ENCODE results near the gene MACROD1. TPM values are rescaled to one million over a fixed set of nuclear protein-coding genes. Genes with fewer than 3 reads are reported as not detected.

MACROD1 gene
- polyA plus RNA-seq, 1 donor (not counting 4 experiments of a cell fraction or from before 2014, with no cell fraction given) = 4.6 TPM

DNA sequence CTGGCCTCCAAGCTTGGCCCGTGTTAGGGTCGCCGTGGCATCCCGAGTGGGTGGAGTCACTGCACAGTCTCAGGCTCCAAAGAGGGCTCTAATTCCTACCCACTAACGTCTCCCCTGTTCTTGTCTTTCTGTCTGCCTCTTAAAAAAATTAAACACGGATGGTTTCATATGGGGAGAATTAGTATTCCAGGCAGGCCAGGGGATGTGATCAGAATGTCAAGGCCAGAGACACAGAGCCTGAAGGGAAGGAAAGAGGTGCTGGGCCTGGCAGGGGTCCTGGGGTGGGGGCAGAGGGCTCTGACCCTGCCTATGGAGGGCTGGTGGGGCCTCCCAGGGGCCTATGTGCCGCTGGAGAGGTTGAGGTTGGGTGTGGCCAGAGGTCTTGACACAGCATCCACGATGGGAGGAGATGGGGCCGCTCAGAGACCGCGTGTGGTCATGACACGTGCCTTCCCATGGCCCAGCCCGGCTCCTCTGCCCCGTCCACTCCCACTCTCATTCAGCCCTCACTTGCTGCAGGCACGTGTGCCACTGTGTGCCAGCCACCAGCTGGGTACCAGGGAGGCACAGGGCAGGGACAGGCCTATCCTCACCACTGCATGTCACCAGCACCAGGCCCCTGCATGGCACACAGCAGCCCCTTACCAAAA is 73.7 kb downstream of the MACROD1 start:
- no peak overlapping the region for H2AFZ ChIP-seq (ENCODE audit: control insufficient read depth, low read length)
- no peak overlapping the region for H3K27ac ChIP-seq (ENCODE audit: control insufficient read depth, insufficient read depth, low read length)
- no peaks in the 10 kb centered on the region for H3K9me1 ChIP-seq (ENCODE audit: control insufficient read depth, extremely low read depth, insufficient read depth, low read length)
- H3K36me3 ChIP-seq (ENCODE audit: control insufficient read depth in 2 of 2, extremely low read depth in 1 of 2, insufficient read depth in 2 of 2, low read length in 2 of 2) = no peaks in the 10 kb centered on the region
- H3K4me3 ChIP-seq (ENCODE audit: control insufficient read depth in 2 of 3, extremely low read depth in 1 of 3, insufficient read depth in 2 of 3, low read depth in 1 of 3, low read length in 3 of 3) = no peak overlapping the region
- peaks cover 9% of the 10 kb centered on the region for H3K4me1 ChIP-seq (ENCODE audit: control insufficient read depth, extremely low read depth, insufficient read depth, low read length)
- H3K4me2 ChIP-seq (ENCODE audit: control insufficient read depth, extremely low read depth, insufficient read depth, low read depth, low read length) = no peak overlapping the region
- no peak overlapping the region for H3K9ac ChIP-seq (ENCODE audit: control insufficient read depth, extremely low read depth, insufficient read depth, low read length)
- H3K27me3 ChIP-seq (ENCODE audit: control insufficient read depth, extremely low read depth, insufficient read depth, low read length) = peaks cover 32% of the 10 kb centered on the region
- no peaks in the 10 kb centered on the region for H3K9me3 ChIP-seq (ENCODE audit: control insufficient read depth, low read depth, low read length)
- TF ChIP-seq, protein P1, sequence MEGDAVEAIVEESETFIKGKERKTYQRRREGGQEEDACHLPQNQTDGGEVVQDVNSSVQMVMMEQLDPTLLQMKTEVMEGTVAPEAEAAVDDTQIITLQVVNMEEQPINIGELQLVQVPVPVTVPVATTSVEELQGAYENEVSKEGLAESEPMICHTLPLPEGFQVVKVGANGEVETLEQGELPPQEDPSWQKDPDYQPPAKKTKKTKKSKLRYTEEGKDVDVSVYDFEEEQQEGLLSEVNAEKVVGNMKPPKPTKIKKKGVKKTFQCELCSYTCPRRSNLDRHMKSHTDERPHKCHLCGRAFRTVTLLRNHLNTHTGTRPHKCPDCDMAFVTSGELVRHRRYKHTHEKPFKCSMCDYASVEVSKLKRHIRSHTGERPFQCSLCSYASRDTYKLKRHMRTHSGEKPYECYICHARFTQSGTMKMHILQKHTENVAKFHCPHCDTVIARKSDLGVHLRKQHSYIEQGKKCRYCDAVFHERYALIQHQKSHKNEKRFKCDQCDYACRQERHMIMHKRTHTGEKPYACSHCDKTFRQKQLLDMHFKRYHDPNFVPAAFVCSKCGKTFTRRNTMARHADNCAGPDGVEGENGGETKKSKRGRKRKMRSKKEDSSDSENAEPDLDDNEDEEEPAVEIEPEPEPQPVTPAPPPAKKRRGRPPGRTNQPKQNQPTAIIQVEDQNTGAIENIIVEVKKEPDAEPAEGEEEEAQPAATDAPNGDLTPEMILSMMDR (optimal IDR thresholded peaks at IDR 0.05 in 1 of 3, IDR thresholded peaks at IDR 0.05 in 1 of 3, conservative IDR thresholded peaks at IDR 0.05 in 1 of 3; ENCODE audit: extremely low read depth in 1 of 3, insufficient read depth in 2 of 3, low read length in 3 of 3) = no peak
- no peak for TF ChIP-seq EZH2 (IDR thresholded peaks at IDR 0.05; ENCODE audit: low read length)
- peaks cover 3% of the 10 kb centered on the region for H4K20me1 ChIP-seq (ENCODE audit: control insufficient read depth, extremely low read depth, insufficient read depth, low read length)
- no peak for FAIRE-seq
- DNase-seq (ENCODE audit: low read depth, low spot score) = no peak
- dilution Hi-C loops (cut with MboI; ENCODE audit: extremely low pct_ligation_motif_present, low sequenced_read_pairs) = no loop called here
- H3K79me2 ChIP-seq (ENCODE audit: control insufficient read depth, insufficient read depth, low read length) = no peaks in the 10 kb centered on the region

DNA sequence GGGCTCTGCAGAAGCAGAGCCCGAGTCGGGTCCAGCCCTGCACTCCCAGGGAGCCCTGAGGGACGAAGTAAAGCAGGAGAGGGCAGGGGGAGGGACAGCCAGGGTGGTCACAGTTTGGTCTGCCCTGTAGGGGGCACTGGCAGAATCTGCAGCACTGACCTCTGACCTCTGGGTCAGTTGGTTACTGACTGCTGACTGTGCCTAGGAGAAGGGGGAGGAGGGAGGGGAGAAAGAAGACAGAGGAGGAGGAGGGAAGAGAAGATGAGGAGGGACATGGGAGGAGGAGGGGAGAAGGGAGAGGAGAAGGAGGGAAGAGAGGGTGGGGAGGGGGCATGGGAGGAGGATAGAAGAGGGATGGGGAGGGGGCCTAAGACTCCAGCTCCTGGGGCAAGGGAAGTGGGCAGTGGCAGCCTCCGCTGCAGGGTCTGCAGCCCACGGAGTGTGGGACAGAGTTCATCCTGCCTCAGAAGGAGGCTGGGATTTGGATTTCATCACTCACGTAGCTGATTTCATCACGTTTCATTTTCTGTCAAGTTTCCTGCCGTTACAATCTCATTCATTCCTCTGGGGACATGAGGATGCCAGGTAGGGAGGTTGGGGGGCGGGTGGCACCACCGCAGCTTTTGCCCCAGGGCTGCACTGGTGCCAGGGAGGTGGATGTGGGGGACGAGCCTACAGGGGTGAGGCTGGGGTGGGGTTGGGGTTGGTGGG is 75.0 kb downstream of the MACROD1 start:
- Histone ChIP-seq H2AFZ (ENCODE audit: control insufficient read depth, low read length) (no peak overlapping the region), H3K79me2 (ENCODE audit: control insufficient read depth, insufficient read depth, low read length) (no peaks in the 10 kb centered on the region), H3K36me3 (ENCODE audit: control insufficient read depth in 2 of 2, extremely low read depth in 1 of 2, insufficient read depth in 2 of 2, low read length in 2 of 2) (no peaks in the 10 kb centered on the region), H3K9me3 (ENCODE audit: control insufficient read depth, low read depth, low read length) (no peaks in the 10 kb centered on the region), H3K27me3 (ENCODE audit: control insufficient read depth, extremely low read depth, insufficient read depth, low read length) (peaks cover 33% of the 10 kb centered on the region), H3K4me2 (ENCODE audit: control insufficient read depth, extremely low read depth, insufficient read depth, low read depth, low read length) (no peak overlapping the region), H3K9ac (ENCODE audit: control insufficient read depth, extremely low read depth, insufficient read depth, low read length) (no peak overlapping the region), H3K27ac (ENCODE audit: control insufficient read depth, insufficient read depth, low read length) (no peak overlapping the region), H3K9me1 (ENCODE audit: control insufficient read depth, extremely low read depth, insufficient read depth, low read length) (no peaks in the 10 kb centered on the region), H3K4me3 (ENCODE audit: control insufficient read depth in 2 of 3, extremely low read depth in 1 of 3, insufficient read depth in 2 of 3, low read depth in 1 of 3, low read length in 3 of 3) (no peak overlapping the region), H4K20me1 (ENCODE audit: control insufficient read depth, extremely low read depth, insufficient read depth, low read length) (peaks cover 3% of the 10 kb centered on the region), H3K4me1 (ENCODE audit: control insufficient read depth, extremely low read depth, insufficient read depth, low read length) (peaks cover 9% of the 10 kb centered on the region)
- DNase-seq (ENCODE audit: low read depth, low spot score) = no peak
- dilution Hi-C loops (cut with MboI; ENCODE audit: extremely low pct_ligation_motif_present, low sequenced_read_pairs) = no loop called here
- FAIRE-seq = no peak
- TF ChIP-seq EZH2 (IDR thresholded peaks at IDR 0.05; ENCODE audit: low read length) = no peak
- TF ChIP-seq, protein P1 (optimal IDR thresholded peaks at IDR 0.05 in 1 of 3, IDR thresholded peaks at IDR 0.05 in 1 of 3, conservative IDR thresholded peaks at IDR 0.05 in 1 of 3; ENCODE audit: extremely low read depth in 1 of 3, insufficient read depth in 2 of 3, low read length in 3 of 3) = no peak

Measured in keratinocyte (primary cell).